Fibroblast of the aortic adventitia (primary cell): ENCODE data around the gene RNMT. TPM values are rescaled to one million over a fixed set of nuclear protein-coding genes. Genes with fewer than 3 reads are reported as not detected.

Experiments used
- DNase-seq: peaks from one replicate; pipeline ENCODE4 v3.0.0-alpha.2; 2010; ENCODE audit warnings: low read depth
- H3K4me3 ChIP-seq: 2 replicates; pipeline ENCODE4 v1.5.1; 2011; ENCODE audit warnings: low read depth, mild to moderate bottlenecking, control low read depth, low read length, moderate library complexity
- CTCF ChIP-seq: IDR thresholded peaks from 2 replicates; pipeline ENCODE4 v1.5.1; 2011; ENCODE audit warnings: mild to moderate bottlenecking, low read length, control low read depth, inconsistent platforms; ENCODE audit not compliant: insufficient read depth
- total RNA-seq: library from RNA; depleted of rRNA; stranded (reverse); fragments of >200 nt; gene quantifications from 2 replicates; pipeline ENCODE4 v1.2.3, GENCODE V29; 2012; ENCODE audit warnings: low replicate concordance

RNMT gene
- total RNA-seq, 1 donor = 30.0 TPM

GRCh38 chr18:13762690-13763439 lies 36.4 kb downstream of the RNMT start:
- DNase-seq = no peak
- TF ChIP-seq CTCF = no peak
- H3K4me3 ChIP-seq = no peak overlapping the region

GRCh38 chr18:13775058-13775457 lies 48.6 kb downstream of the RNMT start:
- TF ChIP-seq CTCF = no peak
- no peak overlapping the region for H3K4me3 ChIP-seq
- DNase-seq = no peak

- no peak for DNase-seq
- TF ChIP-seq CTCF = no peak
- no peak overlapping the region for H3K4me3 ChIP-seq
Observed at GRCh38 chr18:13791181-13791580, 64.7 kb downstream of the RNMT start.

GRCh38 chr18:13793819-13794218 lies 67.3 kb downstream of the RNMT start:
- no peak for DNase-seq
- H3K4me3 ChIP-seq = no peak overlapping the region
- no peak for TF ChIP-seq CTCF

GRCh38 chr18:13796515-13796914 lies 70.0 kb downstream of the RNMT start:
- no peak overlapping the region for H3K4me3 ChIP-seq
- DNase-seq = no peak
- no peak for TF ChIP-seq CTCF

GRCh38 chr18:13797157-13797611 lies 70.7 kb downstream of the RNMT start:
- TF ChIP-seq CTCF = no peak
- H3K4me3 ChIP-seq = no peak overlapping the region
- DNase-seq = peak; percentile 15

- TF ChIP-seq CTCF = no peak
- no peak for DNase-seq
- H3K4me3 ChIP-seq = no peak overlapping the region
Observed at GRCh38 chr18:13799396-13799795, 72.9 kb downstream of the RNMT start.
